PC-3 (cell line): ENCODE results near the gene ARFGAP3.

Experiments
- CTCF ChIP-seq: fragments of 300-600 bp; sonication (generic); conservative IDR thresholded peaks from 2 replicates; pipeline ENCODE4 v1.5.1; 2017; ENCODE audit warnings: antibody characterized with exemption, low read depth, mild to moderate bottlenecking, low read length
- EZH2 ChIP-seq: fragments of 300-600 bp; sonication (generic); IDR thresholded peaks from one replicate; pipeline ENCODE4 v1.6.1; 2017; ENCODE audit warnings: antibody characterized with exemption, mild to moderate bottlenecking, low read length; ENCODE audit not compliant: unreplicated experiment
- EZH2phosphoT487 ChIP-seq: fragments of 300-600 bp; sonication (generic); IDR thresholded peaks from 2 replicates; pipeline ENCODE4 v1.6.1; 2018; ENCODE audit warnings: mild to moderate bottlenecking, antibody characterized with exemption, low read length, borderline replicate concordance

GRCh38 chr22:42813501-42813900 is 43.6 kb downstream of the ARFGAP3 start:
- no peak for TF ChIP-seq CTCF
- no peak for TF ChIP-seq EZH2
- no peak for TF ChIP-seq EZH2phosphoT487
